OCI-LY3 (cell line): ENCODE results near the gene IDH2.

Experiments used
- EZH2phosphoT487 ChIP-seq: fragments of 200-600 bp; shearing (Covaris generic); IDR thresholded peaks from 2 replicates; pipeline ENCODE4 v1.6.1; 2018; ENCODE audit warnings: antibody characterized with exemption, mixed run types, low read depth
- TF ChIP-seq, protein P1 (sequence below): fragments of 200-600, 300-600 bp; sonication (generic); IDR thresholded peaks from 2 replicates; pipeline ENCODE4 v1.5.1; 2014; ENCODE audit warnings: antibody characterized with exemption, low read length, low read depth

DNA sequence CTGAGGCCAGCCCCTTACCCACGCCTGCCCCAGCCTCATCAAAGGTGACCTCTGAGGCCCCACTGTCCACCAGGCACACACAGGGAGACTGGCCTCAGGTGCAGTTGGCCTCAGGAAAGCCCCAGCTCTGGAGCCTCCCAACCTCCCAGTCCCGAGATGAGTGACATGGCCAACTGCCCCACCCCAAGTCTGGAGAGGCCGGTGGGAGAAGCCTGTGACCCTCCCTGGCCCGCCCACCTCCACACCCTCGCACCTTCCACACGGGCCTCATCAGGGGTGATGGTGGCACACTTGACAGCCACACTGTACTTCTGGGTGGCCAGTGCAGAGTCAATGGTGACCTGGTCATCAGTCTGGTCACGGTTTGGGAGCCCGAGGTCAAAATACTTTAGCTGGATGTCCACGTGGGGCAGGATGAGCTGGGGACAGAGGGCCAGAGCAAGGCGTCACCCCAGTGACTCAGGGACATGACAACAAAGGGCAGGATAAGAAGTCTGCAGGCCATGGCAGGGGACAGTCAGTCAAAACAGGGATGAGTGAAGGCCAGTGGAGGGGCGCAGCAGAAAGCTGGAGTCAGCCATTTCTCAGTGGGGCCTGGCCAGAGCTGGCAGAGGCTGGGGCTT is 11.9 kb downstream of the IDH2 start:
- no peak for TF ChIP-seq EZH2phosphoT487
- TF ChIP-seq, protein P1, sequence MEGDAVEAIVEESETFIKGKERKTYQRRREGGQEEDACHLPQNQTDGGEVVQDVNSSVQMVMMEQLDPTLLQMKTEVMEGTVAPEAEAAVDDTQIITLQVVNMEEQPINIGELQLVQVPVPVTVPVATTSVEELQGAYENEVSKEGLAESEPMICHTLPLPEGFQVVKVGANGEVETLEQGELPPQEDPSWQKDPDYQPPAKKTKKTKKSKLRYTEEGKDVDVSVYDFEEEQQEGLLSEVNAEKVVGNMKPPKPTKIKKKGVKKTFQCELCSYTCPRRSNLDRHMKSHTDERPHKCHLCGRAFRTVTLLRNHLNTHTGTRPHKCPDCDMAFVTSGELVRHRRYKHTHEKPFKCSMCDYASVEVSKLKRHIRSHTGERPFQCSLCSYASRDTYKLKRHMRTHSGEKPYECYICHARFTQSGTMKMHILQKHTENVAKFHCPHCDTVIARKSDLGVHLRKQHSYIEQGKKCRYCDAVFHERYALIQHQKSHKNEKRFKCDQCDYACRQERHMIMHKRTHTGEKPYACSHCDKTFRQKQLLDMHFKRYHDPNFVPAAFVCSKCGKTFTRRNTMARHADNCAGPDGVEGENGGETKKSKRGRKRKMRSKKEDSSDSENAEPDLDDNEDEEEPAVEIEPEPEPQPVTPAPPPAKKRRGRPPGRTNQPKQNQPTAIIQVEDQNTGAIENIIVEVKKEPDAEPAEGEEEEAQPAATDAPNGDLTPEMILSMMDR = no peak
